ENCODE results near the gene FADS1.
A peak's percentile ranks its signal among the peaks of the same experiment; 100 is the strongest.

The FADS1 gene

GRCh38 chr11:61776561-61777075 is 40.2 kb downstream of the FADS1 start:
- DNase-seq (ENCODE audit: low read depth): peak; percentile 50

- DNase-seq (ENCODE audit: low read depth): no peak
Observed at GRCh38 chr11:61775606-61776554, 40.9 kb downstream of the FADS1 start.

GRCh38 chr11:61775106-61775505 is 41.7 kb downstream of the FADS1 start:
- no peak for DNase-seq (ENCODE audit: low read depth)

GRCh38 chr11:61774411-61774810 is 42.4 kb downstream of the FADS1 start:
- DNase-seq (ENCODE audit: low read depth): no peak

- DNase-seq (ENCODE audit: low read depth): no peak
Observed at GRCh38 chr11:61773809-61774208, 43.0 kb downstream of the FADS1 start.

- no peak for DNase-seq (ENCODE audit: low read depth)
Observed at GRCh38 chr11:61773356-61773755, 43.4 kb downstream of the FADS1 start.

GRCh38 chr11:61771985-61772455 is 44.8 kb downstream of the FADS1 start:
- no peak for DNase-seq (ENCODE audit: low read depth)

GRCh38 chr11:61771195-61771894 is 45.5 kb downstream of the FADS1 start:
- no peak for DNase-seq (ENCODE audit: low read depth)

GRCh38 chr11:61769946-61770683 is 46.7 kb downstream of the FADS1 start:
- no peak for DNase-seq (ENCODE audit: low read depth)

GRCh38 chr11:61769169-61769920 is 47.5 kb downstream of the FADS1 start:
- DNase-seq (ENCODE audit: low read depth): no peak

GRCh38 chr11:61768376-61769076 is 48.3 kb downstream of the FADS1 start:
- no peak for DNase-seq (ENCODE audit: low read depth)

- no peak for DNase-seq (ENCODE audit: low read depth)
Observed at GRCh38 chr11:61766353-61766841, 50.4 kb downstream of the FADS1 start.

GRCh38 chr11:61765550-61766253 is 51.1 kb downstream of the FADS1 start:
- no peak for DNase-seq (ENCODE audit: low read depth)

GRCh38 chr11:61764606-61765260 is 52.1 kb downstream of the FADS1 start:
- DNase-seq (ENCODE audit: low read depth): no peak

GRCh38 chr11:61763930-61764605 is 52.7 kb downstream of the FADS1 start:
- no peak for DNase-seq (ENCODE audit: low read depth)

- no peak for DNase-seq (ENCODE audit: low read depth)
Observed at GRCh38 chr11:61762798-61763197, 54.0 kb downstream of the FADS1 start.

- no peak for DNase-seq (ENCODE audit: low read depth)
Observed at GRCh38 chr11:61762223-61762615, 54.6 kb downstream of the FADS1 start.

- no peak for DNase-seq (ENCODE audit: low read depth)
Observed at GRCh38 chr11:61761440-61762222, 55.2 kb downstream of the FADS1 start.
